ENCODE data around the gene PAGE2. TPM values are rescaled to one million over a fixed set of nuclear protein-coding genes. Genes with fewer than 3 reads are reported as not detected.

The PAGE2 gene
- total and polyA plus RNA-seq, 2 experiments from 2014 or later, result not detected

DNA sequence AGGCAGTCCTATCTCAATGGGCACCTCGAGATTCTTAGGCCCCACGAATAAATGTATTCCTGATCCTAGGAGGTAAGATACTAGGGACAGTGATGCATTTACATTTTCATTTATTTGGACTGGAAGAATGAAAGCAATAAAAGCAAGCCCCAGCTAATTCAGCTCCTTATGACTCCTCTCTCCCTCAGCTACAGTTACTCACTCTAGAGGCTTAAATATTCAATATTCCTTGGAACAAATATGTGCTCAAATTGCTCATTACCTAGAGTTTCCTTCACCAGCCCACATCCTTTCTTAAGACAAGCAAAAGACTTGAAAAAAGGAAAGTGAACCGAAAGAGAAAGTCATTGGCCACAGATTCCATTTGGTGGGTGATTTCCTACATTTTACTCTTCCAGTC lies 13.9 kb downstream of the PAGE2 start:
- Histone ChIP-seq H3K27me3 (ENCODE audit: insufficient read depth) (no peaks in the 10 kb centered on the region), H2AFZ (no peak overlapping the region), H3K4me2 (no peak overlapping the region), H3K4me3 (no peak overlapping the region), H3K27ac (ENCODE audit: low read depth) (no peak overlapping the region), H3K79me2 (replicated peaks; ENCODE audit: insufficient read depth) (no peaks in the 10 kb centered on the region), H3F3A (replicated peaks; ENCODE audit: low read depth) (no peaks in the 10 kb centered on the region), H3K4me1 (ENCODE audit: insufficient read depth) (no peaks in the 10 kb centered on the region), H4K20me1 (replicated peaks; ENCODE audit: insufficient read depth) (no peaks in the 10 kb centered on the region), H3K9me2 (ENCODE audit: insufficient read depth) (no peaks in the 10 kb centered on the region), H3K36me3 (ENCODE audit: insufficient read depth) (no peaks in the 10 kb centered on the region)
- DNase-seq (ENCODE audit: low spot score), result no peak
- H3K27me3 Mint-ChIP-seq (ENCODE audit: insufficient read depth, low read depth, poor library complexity), result peaks cover 2% of the 10 kb centered on the region
- no peaks in the 10 kb centered on the region for H3K36me3 Mint-ChIP-seq (ENCODE audit: low read depth)
- H3K4me1 Mint-ChIP-seq, result no peaks in the 10 kb centered on the region
- H3K27ac Mint-ChIP-seq, result no peak overlapping the region
- H3K4me3 Mint-ChIP-seq, result no peak overlapping the region
- H3K9me3 Mint-ChIP-seq, result no peaks in the 10 kb centered on the region
- ATAC-seq, result no peak
- TF ChIP-seq, protein P1, sequence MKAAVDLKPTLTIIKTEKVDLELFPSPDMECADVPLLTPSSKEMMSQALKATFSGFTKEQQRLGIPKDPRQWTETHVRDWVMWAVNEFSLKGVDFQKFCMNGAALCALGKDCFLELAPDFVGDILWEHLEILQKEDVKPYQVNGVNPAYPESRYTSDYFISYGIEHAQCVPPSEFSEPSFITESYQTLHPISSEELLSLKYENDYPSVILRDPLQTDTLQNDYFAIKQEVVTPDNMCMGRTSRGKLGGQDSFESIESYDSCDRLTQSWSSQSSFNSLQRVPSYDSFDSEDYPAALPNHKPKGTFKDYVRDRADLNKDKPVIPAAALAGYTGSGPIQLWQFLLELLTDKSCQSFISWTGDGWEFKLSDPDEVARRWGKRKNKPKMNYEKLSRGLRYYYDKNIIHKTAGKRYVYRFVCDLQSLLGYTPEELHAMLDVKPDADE (IDR thresholded peaks at IDR 0.05), result no peak
- TF ChIP-seq CREB1 (CRISPR knock-in tag; IDR thresholded peaks at IDR 0.05; ENCODE audit: low read depth), result no peak

DNA sequence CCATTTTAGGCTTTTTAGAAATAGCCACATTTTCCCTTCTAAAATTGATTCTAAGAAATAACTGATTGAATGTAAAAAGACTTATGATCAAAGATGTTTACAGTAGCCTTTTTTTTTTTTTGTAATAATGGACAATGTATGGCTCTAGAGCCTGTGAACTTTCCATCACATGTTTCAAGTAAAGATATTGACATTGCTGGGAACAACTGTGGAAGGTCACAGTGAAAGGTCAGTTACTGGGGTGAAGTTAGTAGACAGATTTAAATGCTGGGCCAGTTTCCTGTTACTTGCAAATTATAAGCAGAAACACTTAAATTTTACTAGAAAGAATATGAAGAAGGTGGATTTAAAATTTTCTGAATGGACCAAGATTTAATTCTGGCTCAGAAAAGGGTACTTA lies 18.4 kb downstream of the PAGE2 start:
- H3K9me2 ChIP-seq (ENCODE audit: insufficient read depth), result no peaks in the 10 kb centered on the region
- Mint-ChIP-seq H3K27ac (no peak overlapping the region), H3K4me1 (no peaks in the 10 kb centered on the region), H3K27me3 (ENCODE audit: insufficient read depth, low read depth, poor library complexity) (peaks cover 2% of the 10 kb centered on the region), H3K4me3 (no peak overlapping the region), H3K9me3 (no peaks in the 10 kb centered on the region), H3K36me3 (ENCODE audit: low read depth) (no peaks in the 10 kb centered on the region)
- ATAC-seq, result no peak
- no peak overlapping the region for H3K4me2 ChIP-seq
- TF ChIP-seq, protein P2, sequence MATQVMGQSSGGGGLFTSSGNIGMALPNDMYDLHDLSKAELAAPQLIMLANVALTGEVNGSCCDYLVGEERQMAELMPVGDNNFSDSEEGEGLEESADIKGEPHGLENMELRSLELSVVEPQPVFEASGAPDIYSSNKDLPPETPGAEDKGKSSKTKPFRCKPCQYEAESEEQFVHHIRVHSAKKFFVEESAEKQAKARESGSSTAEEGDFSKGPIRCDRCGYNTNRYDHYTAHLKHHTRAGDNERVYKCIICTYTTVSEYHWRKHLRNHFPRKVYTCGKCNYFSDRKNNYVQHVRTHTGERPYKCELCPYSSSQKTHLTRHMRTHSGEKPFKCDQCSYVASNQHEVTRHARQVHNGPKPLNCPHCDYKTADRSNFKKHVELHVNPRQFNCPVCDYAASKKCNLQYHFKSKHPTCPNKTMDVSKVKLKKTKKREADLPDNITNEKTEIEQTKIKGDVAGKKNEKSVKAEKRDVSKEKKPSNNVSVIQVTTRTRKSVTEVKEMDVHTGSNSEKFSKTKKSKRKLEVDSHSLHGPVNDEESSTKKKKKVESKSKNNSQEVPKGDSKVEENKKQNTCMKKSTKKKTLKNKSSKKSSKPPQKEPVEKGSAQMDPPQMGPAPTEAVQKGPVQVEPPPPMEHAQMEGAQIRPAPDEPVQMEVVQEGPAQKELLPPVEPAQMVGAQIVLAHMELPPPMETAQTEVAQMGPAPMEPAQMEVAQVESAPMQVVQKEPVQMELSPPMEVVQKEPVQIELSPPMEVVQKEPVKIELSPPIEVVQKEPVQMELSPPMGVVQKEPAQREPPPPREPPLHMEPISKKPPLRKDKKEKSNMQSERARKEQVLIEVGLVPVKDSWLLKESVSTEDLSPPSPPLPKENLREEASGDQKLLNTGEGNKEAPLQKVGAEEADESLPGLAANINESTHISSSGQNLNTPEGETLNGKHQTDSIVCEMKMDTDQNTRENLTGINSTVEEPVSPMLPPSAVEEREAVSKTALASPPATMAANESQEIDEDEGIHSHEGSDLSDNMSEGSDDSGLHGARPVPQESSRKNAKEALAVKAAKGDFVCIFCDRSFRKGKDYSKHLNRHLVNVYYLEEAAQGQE (IDR thresholded peaks at IDR 0.05; ENCODE audit: unreplicated experiment), result no peak
- TF ChIP-seq POLR2AphosphoS5 (IDR thresholded peaks at IDR 0.05; ENCODE audit: low read depth) (no peak), EZH2phosphoT487 (IDR thresholded peaks at IDR 0.05; ENCODE audit: unreplicated experiment) (no peak), EZH2 (IDR thresholded peaks at IDR 0.05; ENCODE audit: low read depth, unreplicated experiment) (no peak), ZNF331 (CRISPR knock-in tag; IDR thresholded peaks at IDR 0.05; ENCODE audit: low read depth) (no peak)
- H4K20me1 ChIP-seq (replicated peaks; ENCODE audit: insufficient read depth), result no peaks in the 10 kb centered on the region
- no peak for DNase-seq (ENCODE audit: low spot score)
- H3F3A ChIP-seq (replicated peaks; ENCODE audit: low read depth), result no peaks in the 10 kb centered on the region
- no peaks in the 10 kb centered on the region; the same call in 1 of the 2 replicates for H3K4me1 ChIP-seq (ENCODE audit: insufficient read depth)
- no peaks in the 10 kb centered on the region for H3K27me3 ChIP-seq (ENCODE audit: insufficient read depth)
- H3K79me2 ChIP-seq (replicated peaks; ENCODE audit: insufficient read depth), result no peaks in the 10 kb centered on the region
- no peak overlapping the region for H2AFZ ChIP-seq
- no peak overlapping the region for H3K4me3 ChIP-seq
- H3K27ac ChIP-seq (ENCODE audit: low read depth), result no peak overlapping the region
- no peaks in the 10 kb centered on the region for H3K36me3 ChIP-seq (ENCODE audit: insufficient read depth)
